Ishikawa (cell line): ENCODE results near the gene PGC.

Experiments
- CEBPB ChIP-seq: IDR thresholded peaks from 2 replicates; pipeline ENCODE4 v1.6.1; 2012
- CREB1 ChIP-seq: IDR thresholded peaks from 2 replicates; pipeline ENCODE4 v1.6.1; 2012; ENCODE audit warnings: low read depth
- EGR1 ChIP-seq: IDR thresholded peaks from 2 replicates; pipeline ENCODE4 v1.6.1; 2012
- EP300 ChIP-seq: IDR thresholded peaks from 2 replicates; pipeline ENCODE4 v1.6.1; 2012; ENCODE audit warnings: borderline replicate concordance
- FOXM1 ChIP-seq: IDR thresholded peaks from 2 replicates; pipeline ENCODE4 v1.6.1; 2012; ENCODE audit warnings: low read depth, borderline replicate concordance
- MAX ChIP-seq: IDR thresholded peaks from 2 replicates; pipeline ENCODE4 v1.6.1; 2012
- NFIC ChIP-seq: IDR thresholded peaks from 2 replicates; pipeline ENCODE4 v1.6.1; 2012
- RAD21 ChIP-seq: IDR thresholded peaks from 2 replicates; pipeline ENCODE4 v1.6.1; 2012; ENCODE audit warnings: low read depth
- REST ChIP-seq: IDR thresholded peaks from 2 replicates; pipeline ENCODE4 v1.6.1; 2012; ENCODE audit warnings: low read depth, mild to moderate bottlenecking
- TAF1 ChIP-seq: IDR thresholded peaks from 2 replicates; pipeline ENCODE4 v1.6.1; 2012; ENCODE audit warnings: low read depth, mild to moderate bottlenecking
- TCF12 ChIP-seq: IDR thresholded peaks from 2 replicates; pipeline ENCODE4 v1.6.1; 2012; ENCODE audit warnings: low read depth
- TEAD4 ChIP-seq: IDR thresholded peaks from 2 replicates; pipeline ENCODE4 v1.6.1; 2012
- USF1 ChIP-seq: IDR thresholded peaks from 2 replicates; pipeline ENCODE4 v1.6.1; 2012
- YY1 ChIP-seq: IDR thresholded peaks from 2 replicates; pipeline ENCODE4 v1.6.1; 2012; ENCODE audit warnings: low read depth
- ZBTB7A ChIP-seq: IDR thresholded peaks from 2 replicates; pipeline ENCODE4 v1.6.1; 2012; ENCODE audit warnings: low read depth

The PGC gene

GRCh38 chr6:41693281-41694240 lies 53.6 kb downstream of the PGC start:
- TF ChIP-seq TAF1 (no peak), CREB1 (no peak), REST (no peak), TEAD4 (no peak), NFIC (no peak)

GRCh38 chr6:41692730-41693129 lies 54.5 kb downstream of the PGC start:
- TF ChIP-seq TCF12 (no peak), CREB1 (no peak), ZBTB7A (no peak), TAF1 (no peak), EP300 (no peak), FOXM1 (no peak), NFIC (no peak), YY1 (no peak), EGR1 (no peak), CEBPB (no peak), REST (no peak)

GRCh38 chr6:41692080-41692675 lies 55.0 kb downstream of the PGC start:
- TF ChIP-seq RAD21 (no peak), TCF12 (no peak), REST (no peak), FOXM1 (no peak), EP300 (no peak), MAX (no peak), CREB1 (no peak), ZBTB7A (no peak), EGR1 (no peak), TEAD4 (no peak), TAF1 (no peak), YY1 (no peak)

GRCh38 chr6:41691426-41692079 lies 55.6 kb downstream of the PGC start:
- TF ChIP-seq EP300 (no peak), TEAD4 (no peak), TCF12 (no peak), RAD21 (no peak), NFIC (no peak), EGR1 (no peak), MAX (no peak), CREB1 (no peak), CEBPB (no peak), ZBTB7A (no peak), USF1 (no peak), REST (no peak), FOXM1 (no peak), TAF1 (no peak), YY1 (no peak)
